GM12892 (cell line): Measurements from ENCODE around the gene SMTNL1.
A peak's percentile ranks its signal among the peaks of the same experiment; 100 is the strongest.

Experiments
- POLR2A ChIP-seq: IDR thresholded peaks from 2 replicates; pipeline ENCODE4 v1.6.1; 2011; ENCODE audit warnings: low read depth, low read length, control low read depth
- TAF1 ChIP-seq: IDR thresholded peaks from 2 replicates; pipeline ENCODE4 v1.6.1; 2011; ENCODE audit warnings: low read depth, mild to moderate bottlenecking, control low read depth, low read length, borderline replicate concordance

- peak; percentile 61; the same call in 1 of the 2 replicates for TF ChIP-seq POLR2A
- no peak for TF ChIP-seq TAF1
Observed at GRCh38 chr11:57566005-57566904, 28.9 kb downstream of the SMTNL1 start.
